ENCODE results near the gene ST6GALNAC4.

DNA sequence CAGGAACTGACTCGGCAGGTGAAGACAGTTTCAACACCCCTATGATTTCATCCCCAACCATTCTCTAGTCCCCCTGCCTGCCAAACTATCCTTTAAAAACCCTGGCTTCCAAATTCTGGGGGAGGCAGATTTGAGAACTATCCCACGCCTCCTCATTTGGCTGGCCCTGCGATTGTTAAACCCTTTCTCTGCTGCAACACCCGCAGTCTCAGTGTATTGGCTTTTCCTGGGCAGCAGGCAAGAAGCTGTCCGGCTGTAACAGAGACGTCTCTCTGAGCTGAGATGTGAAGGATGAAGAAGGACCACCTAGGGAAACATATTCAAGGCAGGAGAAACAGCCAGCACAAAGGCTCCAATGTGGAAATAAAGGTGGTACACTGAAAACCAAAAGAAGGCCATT lies 24.0 kb downstream of the ST6GALNAC4 start:
- TF ChIP-seq, protein P1, sequence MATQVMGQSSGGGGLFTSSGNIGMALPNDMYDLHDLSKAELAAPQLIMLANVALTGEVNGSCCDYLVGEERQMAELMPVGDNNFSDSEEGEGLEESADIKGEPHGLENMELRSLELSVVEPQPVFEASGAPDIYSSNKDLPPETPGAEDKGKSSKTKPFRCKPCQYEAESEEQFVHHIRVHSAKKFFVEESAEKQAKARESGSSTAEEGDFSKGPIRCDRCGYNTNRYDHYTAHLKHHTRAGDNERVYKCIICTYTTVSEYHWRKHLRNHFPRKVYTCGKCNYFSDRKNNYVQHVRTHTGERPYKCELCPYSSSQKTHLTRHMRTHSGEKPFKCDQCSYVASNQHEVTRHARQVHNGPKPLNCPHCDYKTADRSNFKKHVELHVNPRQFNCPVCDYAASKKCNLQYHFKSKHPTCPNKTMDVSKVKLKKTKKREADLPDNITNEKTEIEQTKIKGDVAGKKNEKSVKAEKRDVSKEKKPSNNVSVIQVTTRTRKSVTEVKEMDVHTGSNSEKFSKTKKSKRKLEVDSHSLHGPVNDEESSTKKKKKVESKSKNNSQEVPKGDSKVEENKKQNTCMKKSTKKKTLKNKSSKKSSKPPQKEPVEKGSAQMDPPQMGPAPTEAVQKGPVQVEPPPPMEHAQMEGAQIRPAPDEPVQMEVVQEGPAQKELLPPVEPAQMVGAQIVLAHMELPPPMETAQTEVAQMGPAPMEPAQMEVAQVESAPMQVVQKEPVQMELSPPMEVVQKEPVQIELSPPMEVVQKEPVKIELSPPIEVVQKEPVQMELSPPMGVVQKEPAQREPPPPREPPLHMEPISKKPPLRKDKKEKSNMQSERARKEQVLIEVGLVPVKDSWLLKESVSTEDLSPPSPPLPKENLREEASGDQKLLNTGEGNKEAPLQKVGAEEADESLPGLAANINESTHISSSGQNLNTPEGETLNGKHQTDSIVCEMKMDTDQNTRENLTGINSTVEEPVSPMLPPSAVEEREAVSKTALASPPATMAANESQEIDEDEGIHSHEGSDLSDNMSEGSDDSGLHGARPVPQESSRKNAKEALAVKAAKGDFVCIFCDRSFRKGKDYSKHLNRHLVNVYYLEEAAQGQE (IDR thresholded peaks at IDR 0.05; ENCODE audit: insufficient read depth in 1 of 2, low read depth in 2 of 2, low read length in 2 of 2), result no peak
- TF ChIP-seq TAF1 (IDR thresholded peaks at IDR 0.05; ENCODE audit: borderline replicate concordance, insufficient read depth, low read length) (no peak), POLR2AphosphoS5 (IDR thresholded peaks at IDR 0.05; ENCODE audit: low read depth, low read length) (no peak)

All from PFSK-1 (cell line).